Measurements from ENCODE around the gene NRGN.

The NRGN gene

DNA sequence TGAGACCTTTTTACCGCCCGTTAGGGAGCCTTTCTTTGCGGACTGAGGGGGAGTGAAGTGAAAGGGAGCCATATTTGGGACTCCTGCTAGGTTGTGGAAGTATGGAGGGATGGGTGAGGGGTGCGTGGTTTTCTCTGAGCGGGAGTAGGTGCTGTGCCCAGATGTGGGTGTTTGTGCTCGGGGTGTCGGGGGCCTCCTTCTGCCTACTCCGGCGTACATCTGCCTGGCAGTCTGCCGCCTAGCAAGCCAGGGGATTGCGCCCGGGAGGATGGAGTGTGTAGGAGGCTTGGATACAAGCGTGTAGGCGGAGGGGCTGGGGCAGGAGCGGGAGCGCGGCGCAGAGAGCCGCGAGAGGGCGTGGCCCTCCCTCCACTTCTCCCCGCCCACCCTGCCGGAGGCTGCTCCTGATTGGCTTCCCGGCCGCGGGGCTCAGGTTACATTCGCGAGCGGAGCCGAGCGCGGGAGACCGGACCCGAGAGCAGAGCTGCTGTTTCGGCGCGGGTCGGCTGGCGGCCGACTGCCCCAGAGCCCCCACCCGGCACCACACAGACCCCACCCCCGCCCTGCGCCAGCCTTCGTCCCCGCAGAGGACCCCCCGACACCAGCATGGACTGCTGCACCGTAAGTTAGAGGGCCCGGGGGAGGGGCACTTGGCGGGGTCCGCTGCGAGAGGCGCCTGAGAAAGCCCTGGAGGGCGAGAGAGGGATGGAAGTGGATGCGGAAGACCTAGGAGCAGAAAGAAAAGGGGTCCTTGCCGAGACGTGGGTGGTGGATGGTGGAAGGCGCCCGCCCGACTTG is at the start of gene NRGN:
Gene NRGN (plus strand): TSS at position 464 of the 798 bp plus-strand sequence. CDS start 143 bp downstream, at position 607.
- DNase-seq (ENCODE audit: low read depth), result peak; percentile 23

DNA sequence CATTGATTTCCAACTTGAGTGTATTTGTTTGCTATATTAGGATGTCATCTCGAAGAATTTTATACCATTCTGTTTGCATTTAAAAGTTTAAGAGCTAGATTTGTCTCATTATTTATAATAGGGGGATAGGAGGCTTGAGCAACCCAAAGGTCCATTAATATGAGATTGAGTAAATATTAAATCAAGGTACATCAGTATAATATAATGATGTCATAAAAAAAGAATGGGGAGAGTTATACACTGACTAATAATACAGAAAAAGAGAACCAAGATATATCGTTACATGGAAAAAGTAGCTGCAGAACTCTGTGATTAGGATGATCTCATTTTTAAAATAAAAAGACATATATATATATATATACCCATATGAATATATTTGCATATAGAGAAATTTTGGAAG is 46.6 kb upstream of the NRGN start:
- DNase-seq (ENCODE audit: low read depth), result no peak

DNA sequence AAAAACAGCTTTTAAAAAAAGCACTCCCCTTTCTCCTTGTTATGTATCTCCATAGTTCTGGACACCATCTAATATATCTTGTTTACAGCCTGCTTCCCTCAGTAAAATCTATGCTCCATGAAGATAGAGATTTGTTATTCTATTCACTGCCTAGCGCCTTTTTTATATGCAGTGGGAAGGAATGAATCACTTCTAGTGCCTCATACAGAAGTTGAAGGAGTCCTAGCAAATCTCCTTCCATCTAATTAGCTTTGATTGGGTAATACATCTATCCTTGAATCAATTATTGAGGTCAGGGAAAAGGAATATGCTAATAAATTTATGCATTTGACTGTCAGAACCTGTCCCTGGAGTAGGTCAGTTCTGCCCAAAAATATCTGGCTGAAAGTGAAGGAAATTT is 40.2 kb upstream of the NRGN start:
- no peak for DNase-seq (ENCODE audit: low read depth)

DNA sequence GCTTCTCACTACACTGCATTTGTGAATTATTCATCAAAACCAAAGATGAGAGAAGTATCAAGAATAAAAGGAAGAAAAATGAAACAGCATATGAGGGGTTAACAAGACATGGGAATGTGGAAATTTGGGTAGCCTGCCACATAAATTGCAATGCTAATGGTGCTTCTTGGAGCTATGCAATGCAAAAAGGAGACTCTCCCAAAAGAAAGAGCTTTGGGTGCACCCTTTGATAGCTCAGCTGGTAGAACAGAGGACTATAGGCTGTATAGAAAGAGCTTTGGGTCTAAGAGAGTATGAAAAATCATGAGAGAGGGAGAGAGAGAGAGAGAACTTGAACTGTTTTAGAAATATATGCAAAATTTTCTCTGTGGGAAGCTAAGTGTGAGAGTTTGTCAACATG is 39.7 kb upstream of the NRGN start:
- no peak for DNase-seq (ENCODE audit: low read depth)

DNA sequence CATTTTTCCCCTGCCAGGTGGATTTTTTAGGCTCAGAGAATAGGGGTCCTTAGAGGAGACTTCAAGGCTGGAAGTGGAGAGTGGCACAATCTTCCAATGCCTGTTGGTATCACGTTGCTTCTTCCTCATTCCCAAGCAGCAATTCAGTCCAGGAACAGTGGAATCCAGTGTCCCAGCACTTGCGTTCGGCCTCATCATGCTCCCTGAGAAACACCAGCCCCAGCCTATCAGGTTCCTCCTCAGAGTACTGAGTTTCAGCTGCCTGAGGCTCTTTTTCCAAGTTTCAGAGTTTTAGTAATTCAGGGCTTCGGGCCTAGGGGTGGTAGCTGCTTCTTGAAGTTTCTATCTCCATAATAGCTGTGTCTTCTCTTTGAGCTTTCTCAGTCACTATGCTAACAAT is 31.9 kb upstream of the NRGN start:
- no peak for DNase-seq (ENCODE audit: low read depth)

DNA sequence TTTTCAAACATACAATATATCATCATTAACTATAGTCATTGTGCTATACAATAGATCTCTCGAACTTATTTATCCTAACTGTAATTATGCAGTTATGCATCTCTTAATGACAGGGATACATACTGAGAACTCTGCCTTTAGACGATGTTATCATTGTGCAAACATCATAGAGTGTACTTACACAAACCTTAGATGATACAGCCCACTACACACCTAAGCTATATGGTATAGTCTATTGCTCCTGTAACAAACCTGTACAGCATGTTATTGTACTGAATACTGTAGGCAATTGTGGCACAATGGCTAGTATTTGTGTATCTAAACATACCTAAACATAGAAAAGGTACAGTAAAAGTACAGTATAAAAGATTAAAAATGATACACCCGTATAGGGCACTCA is 27.4 kb upstream of the NRGN start:
- DNase-seq (ENCODE audit: low read depth), result no peak

DNA sequence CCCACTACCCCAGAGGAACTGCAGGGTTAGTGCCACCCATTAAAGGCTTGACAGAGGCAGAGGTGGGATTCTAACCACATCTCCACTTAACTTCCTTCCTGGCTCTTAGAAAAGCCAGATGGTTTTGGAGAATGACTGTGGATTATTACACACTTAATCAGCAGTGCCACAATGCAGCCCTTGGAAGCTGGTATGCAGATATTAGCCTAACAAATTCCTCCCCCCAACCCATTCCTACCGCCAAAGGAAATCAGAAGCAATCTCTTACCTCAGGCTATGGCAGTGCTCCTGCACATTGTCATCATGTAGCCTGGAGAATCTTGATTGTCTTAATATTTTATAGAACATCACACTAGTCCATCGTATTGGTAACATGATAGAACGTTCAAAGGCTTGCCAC is 23.2 kb upstream of the NRGN start:
- no peak for DNase-seq (ENCODE audit: low read depth)

DNA sequence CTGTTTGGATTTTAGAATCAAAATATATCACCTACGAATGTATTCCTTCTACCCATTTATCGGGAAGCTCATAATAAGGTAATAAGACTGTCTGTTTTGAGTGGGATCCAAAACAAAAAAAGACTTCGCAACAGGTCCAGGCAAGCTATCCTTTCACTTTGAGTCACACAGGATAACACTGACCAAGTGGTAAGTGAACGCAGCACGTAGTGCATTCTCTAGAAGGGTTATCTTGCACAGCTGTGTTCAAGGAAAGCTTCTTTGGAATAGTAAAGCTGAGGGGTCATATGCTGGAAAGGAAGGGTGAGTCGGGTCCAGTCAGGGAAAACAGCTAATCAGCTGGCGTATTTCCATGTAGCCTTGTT is 22.3 kb upstream of the NRGN start:
- DNase-seq (ENCODE audit: low read depth), result no peak

DNA sequence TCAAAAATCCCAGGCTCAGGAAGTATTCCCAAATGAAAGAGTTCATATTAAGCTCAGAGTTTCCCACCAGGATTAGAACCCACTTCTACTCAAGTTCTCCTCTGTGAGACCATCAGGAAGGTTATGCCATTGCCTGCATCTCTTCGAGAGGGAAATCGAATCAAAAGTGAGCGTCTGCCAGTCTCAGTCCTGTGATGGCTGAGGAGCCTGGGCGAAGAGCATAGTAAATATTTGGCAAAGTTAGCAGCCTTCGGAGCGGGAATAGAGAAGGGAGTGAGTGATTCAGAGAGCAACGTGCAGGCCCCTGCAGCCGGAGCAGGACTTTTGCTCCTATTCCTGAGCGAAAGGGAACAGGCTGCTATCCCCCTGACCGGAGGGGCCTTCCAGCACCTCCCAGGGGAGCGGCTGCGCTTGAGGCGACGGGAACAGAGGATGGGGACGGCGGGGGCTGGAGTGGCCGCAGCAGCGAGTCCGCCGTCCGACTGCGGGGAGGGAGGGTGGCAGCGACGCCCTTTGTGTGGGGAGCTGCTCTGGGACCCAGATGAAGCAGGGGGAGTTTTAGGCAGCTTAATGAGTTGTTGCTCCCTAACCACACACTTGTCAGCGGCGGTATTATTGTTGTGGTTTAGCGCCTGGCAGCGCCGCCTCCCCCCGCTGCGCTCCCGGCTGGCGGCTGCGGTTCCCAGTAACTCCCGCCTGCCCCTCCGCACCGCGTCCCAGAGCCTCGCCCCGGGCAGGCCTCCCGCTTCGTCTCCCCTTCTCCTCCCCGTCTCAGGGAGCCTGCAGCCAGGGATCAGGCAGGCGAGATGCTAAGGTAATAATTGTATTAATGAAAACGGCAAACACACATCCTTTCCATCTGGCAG is 21.7 kb upstream of the NRGN start:
- no peak for DNase-seq (ENCODE audit: low read depth)

DNA sequence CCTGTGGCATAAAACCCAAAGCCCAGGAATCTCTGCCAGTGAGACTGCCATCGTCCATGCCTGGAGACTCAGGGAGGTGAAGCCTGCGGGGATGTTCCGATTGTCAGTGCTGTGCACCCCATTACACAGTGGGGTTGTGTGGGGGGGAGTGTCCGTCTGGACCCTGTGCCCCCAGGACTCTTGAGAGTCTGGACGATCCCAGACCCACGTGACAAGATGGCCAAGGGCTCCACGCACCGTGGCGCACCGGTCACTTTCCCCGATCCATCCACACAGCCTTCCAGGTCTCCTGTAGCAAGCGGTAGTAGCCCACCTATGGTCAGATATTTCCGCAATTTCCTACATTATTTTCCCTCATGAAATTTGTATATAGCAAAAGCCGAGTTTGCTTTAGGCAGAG is 20.9 kb upstream of the NRGN start:
- DNase-seq (ENCODE audit: low read depth), result no peak

DNA sequence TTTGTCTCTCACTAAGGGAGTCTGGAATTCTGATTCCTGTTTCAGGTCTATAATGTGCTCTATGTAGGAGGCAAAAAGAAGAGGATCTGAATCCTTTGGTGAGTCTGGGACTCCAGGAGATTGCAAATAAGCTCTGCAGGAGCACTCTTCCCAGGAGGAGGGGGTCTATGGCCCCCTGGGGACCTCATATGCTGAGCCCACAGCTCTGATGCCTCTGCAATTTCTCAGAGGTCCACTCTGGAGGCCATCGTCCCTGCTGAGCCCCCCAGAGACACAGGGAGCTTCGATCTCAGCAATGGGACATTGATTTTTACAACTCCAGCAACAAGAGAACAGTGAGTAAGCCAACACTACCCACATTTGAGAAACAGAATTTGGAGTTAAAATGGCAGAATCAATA is 20.2 kb upstream of the NRGN start:
- no peak for DNase-seq (ENCODE audit: low read depth)

DNA sequence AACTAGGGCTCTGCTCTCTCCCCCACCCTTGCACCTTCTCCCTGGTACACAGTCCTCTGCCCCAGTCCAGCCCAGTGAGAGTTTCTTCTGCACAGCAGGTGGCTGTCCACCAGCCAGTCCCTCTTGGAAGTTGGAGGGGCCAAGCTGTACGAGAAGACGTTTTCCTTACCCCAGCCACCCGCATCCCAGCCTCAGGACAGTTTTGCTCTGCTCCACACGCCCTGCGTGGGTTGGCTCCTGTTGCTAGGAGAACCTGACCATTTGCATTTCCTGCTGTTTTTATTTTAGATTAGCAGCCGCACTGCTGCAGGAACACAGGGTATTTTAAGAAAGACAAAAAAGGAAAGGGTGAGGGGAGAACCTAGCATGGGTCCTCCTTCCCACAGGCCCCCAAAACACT is 17.6 kb upstream of the NRGN start:
- DNase-seq (ENCODE audit: low read depth), result no peak

DNA sequence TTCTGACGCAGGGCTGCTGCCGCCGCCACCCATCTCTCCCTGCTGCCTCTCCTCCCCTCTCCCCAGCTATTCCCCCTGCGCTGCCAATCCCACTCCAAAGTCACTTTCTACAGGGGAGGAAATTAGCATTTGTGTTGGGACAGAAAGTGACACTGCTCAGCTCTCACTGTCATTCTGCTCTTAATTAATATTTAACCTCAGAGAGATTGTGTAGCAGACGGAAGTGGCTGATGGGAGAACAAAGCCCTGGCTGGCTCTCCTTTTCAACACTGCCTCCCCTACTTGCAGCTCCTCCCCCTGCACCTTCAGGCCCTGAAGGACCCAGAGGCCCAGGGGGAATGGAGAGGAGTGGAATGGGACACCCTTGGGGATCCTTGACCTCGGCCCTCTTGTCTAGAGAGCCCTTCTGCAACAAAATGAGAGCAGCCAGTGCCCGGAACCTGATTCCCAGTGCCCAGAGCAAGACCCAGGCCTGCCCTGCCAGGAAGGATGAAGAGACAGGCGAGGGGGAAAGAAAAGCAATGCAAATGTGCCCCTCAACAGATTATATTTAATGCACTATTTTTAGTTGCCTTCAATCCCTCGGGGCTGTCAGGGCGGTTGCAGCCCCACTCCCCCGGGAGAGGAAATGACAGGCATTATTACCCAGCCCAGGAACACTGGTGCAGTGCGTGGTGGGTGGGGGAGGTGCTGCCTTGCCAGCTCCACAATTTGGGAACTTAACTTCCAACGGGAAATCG is 14.6 kb upstream of the NRGN start:
- DNase-seq (ENCODE audit: low read depth), result no peak

DNA sequence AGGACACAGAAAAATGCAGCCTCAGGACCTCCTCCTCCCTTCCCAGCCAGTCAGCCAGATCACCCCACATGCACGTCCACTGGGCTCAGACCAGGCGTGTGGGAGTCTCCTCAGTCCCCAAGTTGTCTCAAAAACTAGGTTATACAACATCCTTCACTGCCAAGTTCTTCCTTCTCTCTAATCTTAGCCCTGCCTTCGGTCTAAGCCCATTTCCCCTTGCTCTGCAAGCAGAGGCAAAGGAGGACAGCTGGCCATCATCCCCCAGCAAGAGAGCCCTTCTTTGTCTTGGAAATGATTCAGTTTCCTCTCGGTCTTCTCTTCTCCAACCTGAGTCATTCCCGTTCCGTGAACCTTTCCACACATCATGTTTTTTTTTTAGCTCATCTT is 14.0 kb upstream of the NRGN start:
- no peak for DNase-seq (ENCODE audit: low read depth)

DNA sequence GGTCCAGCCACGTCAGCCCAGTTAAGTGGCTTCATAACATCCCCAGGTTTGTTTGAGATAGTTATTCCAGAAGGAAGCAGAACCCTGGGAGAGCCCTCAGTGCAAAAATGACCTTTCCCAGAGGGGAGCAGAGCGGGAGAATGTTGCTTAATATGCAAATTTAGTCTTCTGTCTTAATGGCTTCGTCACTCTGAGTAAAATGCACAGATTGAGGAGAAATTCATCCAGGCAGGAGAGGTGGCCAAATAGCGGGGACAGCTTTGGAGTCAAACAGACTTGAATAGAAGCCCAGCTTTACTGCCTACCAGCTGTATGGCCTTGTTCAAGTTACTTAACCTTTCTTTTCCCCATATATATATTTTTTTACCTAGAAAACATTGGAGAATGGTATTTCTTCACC is 12.3 kb upstream of the NRGN start:
- no peak for DNase-seq (ENCODE audit: low read depth)

DNA sequence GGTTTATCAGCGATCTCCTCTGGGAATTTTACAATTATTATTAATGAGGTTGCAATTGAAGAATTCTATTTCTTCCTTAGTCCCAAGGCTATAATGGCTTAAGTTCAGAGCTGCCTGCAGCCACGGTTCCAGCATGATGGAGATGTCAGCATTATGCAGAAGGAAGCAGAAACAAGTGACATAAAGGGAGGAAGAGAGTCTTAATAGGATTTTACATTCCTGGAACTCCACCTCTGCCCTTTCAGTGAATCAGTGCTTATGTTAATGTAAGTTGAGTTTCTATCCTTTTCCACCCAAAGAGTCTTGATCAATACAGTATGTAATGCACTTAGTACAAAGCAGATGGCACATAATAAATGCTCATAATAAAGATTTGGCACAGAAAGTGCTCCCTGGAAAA is 11.6 kb upstream of the NRGN start:
- DNase-seq (ENCODE audit: low read depth), result no peak

DNA sequence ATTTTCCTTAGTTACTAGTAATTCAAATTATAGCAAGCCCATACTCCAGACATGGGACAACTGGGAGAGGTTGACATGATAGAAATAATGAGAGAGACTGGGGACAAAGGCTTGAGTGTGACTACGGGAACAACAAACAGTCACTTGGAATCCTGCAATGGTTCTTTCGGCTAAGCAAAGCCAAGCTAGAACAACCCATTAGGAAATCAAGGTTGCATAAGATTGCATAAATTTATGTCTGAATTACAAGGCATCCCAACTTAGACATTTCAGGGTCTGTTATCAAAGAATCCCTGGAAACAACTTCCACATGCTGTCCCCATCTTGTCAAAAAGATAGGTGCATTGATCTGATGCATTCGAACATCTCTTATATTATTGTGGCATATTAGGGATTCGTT is 10.2 kb upstream of the NRGN start:
- DNase-seq (ENCODE audit: low read depth), result no peak

DNA sequence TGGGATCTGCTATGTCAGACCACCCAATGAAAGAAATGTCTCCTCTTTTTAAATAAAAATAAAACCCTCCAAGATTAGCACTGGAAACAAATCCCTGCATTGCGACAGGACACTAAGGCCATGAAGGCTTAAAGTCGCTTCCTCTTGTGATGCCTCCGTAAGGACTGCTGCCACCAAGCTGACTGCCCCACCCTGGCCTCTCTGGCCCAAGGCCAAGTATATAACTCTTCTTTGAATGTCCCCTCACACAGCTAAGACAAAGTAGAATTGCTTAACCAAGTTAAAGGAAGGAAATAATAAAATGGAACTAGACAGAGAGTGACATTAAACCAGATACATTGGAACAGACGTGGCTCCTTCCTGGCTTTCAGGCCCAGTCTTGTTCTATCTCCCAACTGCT is 7.5 kb upstream of the NRGN start:
- DNase-seq (ENCODE audit: low read depth), result no peak

DNA sequence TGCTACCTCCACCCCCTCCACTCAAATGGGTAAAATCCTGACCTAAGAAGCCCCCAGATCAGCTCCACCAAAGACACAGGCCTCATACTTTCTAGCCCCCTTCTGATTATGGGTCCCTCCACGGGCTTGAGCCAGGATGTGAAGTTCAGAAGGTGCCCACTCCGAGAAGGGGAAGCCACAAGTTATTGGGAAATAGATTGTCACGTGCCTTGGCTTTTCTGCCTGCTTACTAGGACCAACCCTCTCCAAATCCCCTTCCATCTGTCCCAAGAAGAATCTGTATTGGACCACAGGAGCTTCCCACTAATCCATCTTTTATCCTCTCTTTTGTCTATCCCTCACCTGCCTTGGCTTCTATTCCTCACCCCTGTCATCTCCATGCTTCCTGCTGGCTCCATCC is 3.0 kb upstream of the NRGN start:
- DNase-seq (ENCODE audit: low read depth), result no peak

DNA sequence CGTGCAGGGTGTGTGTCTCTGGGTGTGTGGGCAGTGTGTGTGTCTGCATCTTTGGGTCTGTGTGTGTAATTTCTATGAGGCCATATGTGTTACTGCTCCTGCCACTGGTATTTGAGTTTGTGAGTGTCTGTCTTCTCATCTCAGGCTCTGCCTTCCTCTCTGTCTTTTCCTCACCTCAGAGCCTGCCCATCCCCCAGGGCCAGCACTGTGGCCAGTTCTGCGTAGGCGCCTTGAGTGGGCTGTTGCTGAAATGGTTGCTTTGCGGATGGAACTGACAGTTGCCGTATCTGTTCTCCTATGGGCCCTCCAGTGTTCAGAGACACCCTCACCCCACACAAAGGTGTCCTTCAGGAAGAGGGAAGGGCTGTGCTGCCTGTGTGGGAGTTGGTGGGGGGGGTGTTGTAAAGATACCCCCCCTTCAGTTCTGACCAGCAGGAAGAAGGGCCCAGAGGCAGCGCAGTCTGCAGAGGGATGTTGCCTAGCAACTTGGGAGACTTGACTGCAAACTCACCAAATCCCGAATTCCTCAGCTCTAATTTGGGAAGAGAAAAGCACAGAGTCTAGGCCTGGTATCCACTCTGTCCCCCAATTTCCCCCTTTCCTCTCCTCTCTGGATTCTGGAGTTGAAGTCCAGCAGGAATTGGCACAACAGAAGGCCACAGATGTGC is 2.0 kb upstream of the NRGN start:
- DNase-seq (ENCODE audit: low read depth), result no peak

DNA sequence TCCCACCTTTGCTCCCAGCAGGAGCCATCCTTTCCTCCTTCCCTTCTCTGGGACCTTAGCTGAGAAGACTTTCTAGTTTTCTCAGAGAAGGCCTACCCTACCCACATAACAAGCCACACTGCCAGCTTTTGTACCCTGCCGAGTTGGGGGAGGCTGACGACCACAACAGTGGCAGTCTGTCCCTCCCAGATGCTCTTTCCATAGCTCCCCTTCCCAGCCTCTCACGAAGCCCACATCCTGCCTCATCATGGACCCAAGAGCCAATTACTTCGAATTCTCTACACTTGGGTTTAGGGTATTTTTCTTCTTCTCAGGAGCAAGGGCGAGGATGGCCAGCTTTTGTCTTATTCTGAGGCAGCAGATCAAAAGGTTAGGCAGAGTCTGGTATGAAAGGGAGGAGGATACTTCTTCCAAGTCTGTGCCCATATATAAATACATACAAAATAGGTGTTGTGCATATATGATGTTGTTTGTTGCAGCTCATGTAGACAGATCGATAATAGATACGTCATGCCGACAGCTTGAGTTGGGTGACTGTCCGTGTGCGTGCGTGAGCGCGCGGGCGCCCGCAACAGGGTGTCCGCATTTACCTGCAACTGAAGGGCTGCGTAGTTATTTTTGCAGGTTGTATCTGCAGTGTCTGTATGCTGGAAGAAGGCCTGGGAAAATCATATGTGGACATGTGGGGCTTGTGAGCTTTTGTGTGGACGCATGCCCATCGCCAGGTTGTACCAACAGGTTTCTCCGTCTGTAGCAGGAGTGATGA is 846 bp upstream of the NRGN start:
- no peak for DNase-seq (ENCODE audit: low read depth)

Data from GM04503 (cell line).